ENCODE results near the gene PCBP3.
"Not testable (repeated sequence)": the region's sequence is repeated elsewhere in the genome, so short reads cannot be mapped to it uniquely, and the experiment has no call there.

PCBP3 gene

GRCh38 chr21:45636459-45636858, 7.1 kb upstream of the PCBP3 start:
- DNase-seq: no peak

- DNase-seq: no peak
Measured at GRCh38 chr21:45636951-45637646, 6.4 kb upstream of the PCBP3 start.

- DNase-seq: no peak
Measured at GRCh38 chr21:45637883-45638282, 5.6 kb upstream of the PCBP3 start.

- DNase-seq: no peak
Measured at GRCh38 chr21:45638707-45639106, 4.8 kb upstream of the PCBP3 start.

GRCh38 chr21:45639206-45640000, 4.1 kb upstream of the PCBP3 start:
- DNase-seq: no peak

GRCh38 chr21:45640001-45640887, 3.3 kb upstream of the PCBP3 start:
- DNase-seq: no peak

- DNase-seq: peak; percentile 41
Measured at GRCh38 chr21:45640888-45641479, 2.5 kb upstream of the PCBP3 start.

GRCh38 chr21:45641480-45642035, 2.0 kb upstream of the PCBP3 start:
- DNase-seq: no peak

GRCh38 chr21:45642122-45642813, 1.3 kb upstream of the PCBP3 start:
- no peak for DNase-seq

- DNase-seq: peak; percentile 38
Measured at GRCh38 chr21:45644041-45644906, 749 bp downstream of the PCBP3 start.

- no peak for DNase-seq
Measured at GRCh38 chr21:45651921-45652320, 8.4 kb downstream of the PCBP3 start.

GRCh38 chr21:45655124-45655523, 11.6 kb downstream of the PCBP3 start:
- DNase-seq: no peak

GRCh38 chr21:45656114-45656513, 12.6 kb downstream of the PCBP3 start:
- not testable (repeated sequence) for DNase-seq

GRCh38 chr21:45661913-45662622, 18.5 kb downstream of the PCBP3 start:
- not testable (repeated sequence) for DNase-seq

GRCh38 chr21:45662623-45663245, 19.2 kb downstream of the PCBP3 start:
- not testable (repeated sequence) for DNase-seq

- no peak for DNase-seq
Measured at GRCh38 chr21:45669382-45669781, 25.9 kb downstream of the PCBP3 start.

GRCh38 chr21:45670731-45671130, 27.2 kb downstream of the PCBP3 start:
- no peak for DNase-seq

GRCh38 chr21:45678790-45679189, 35.3 kb downstream of the PCBP3 start:
- DNase-seq: not testable (repeated sequence)

GRCh38 chr21:45680215-45680614, 36.7 kb downstream of the PCBP3 start:
- no peak for DNase-seq

- no peak for DNase-seq
Measured at GRCh38 chr21:45695086-45695485, 51.6 kb downstream of the PCBP3 start.
